HG03521 (cell line): Measurements from ENCODE around the gene SH2D1B.

Source experiments
- ATAC-seq: cut with Tn5 transposase; IDR thresholded peaks from one replicate; pipeline ENCODE4 v1.9.1; 2021; ENCODE audit warnings: mild to moderate bottlenecking, moderate library complexity; ENCODE audit not compliant: unreplicated experiment

Gene SH2D1B

GRCh38 chr1:162383516-162383915, 28.4 kb downstream of the SH2D1B start:
- ATAC-seq = no peak

- no peak for ATAC-seq
Observed at GRCh38 chr1:162383091-162383490, 28.8 kb downstream of the SH2D1B start.

GRCh38 chr1:162381941-162382750, 29.8 kb downstream of the SH2D1B start:
- no peak for ATAC-seq

- no peak for ATAC-seq
Observed at GRCh38 chr1:162381383-162381782, 30.6 kb downstream of the SH2D1B start, which contains the start of gene C1orf226. C1orf226 (plus strand) TSS chr1:162381728; CDS start chr1:162381902, 174 bp downstream.

GRCh38 chr1:162380061-162380846, 31.7 kb downstream of the SH2D1B start:
- no peak for ATAC-seq

GRCh38 chr1:162376691-162377090, 35.2 kb downstream of the SH2D1B start, which contains the start of gene SPATA46:
SPATA46 (minus strand) TSS chr1:162376854; CDS start chr1:162376790, 64 bp downstream.
- no peak for ATAC-seq

GRCh38 chr1:162375463-162375862, 36.5 kb downstream of the SH2D1B start:
- ATAC-seq = no peak

- ATAC-seq = no peak
Observed at GRCh38 chr1:162374406-162374805, 37.5 kb downstream of the SH2D1B start.

GRCh38 chr1:162373541-162374260, 38.2 kb downstream of the SH2D1B start:
- ATAC-seq = no peak

GRCh38 chr1:162373072-162373427, 38.9 kb downstream of the SH2D1B start:
- ATAC-seq = no peak

GRCh38 chr1:162372159-162373071, 39.5 kb downstream of the SH2D1B start:
- no peak for ATAC-seq

- ATAC-seq = no peak
Observed at GRCh38 chr1:162371611-162372010, 40.3 kb downstream of the SH2D1B start.

GRCh38 chr1:162370721-162371120, 41.2 kb downstream of the SH2D1B start:
- ATAC-seq = no peak

- no peak for ATAC-seq
Observed at GRCh38 chr1:162370161-162370560, 41.8 kb downstream of the SH2D1B start.

- no peak for ATAC-seq
Observed at GRCh38 chr1:162369571-162369970, 42.4 kb downstream of the SH2D1B start.

GRCh38 chr1:162368451-162368850, 43.5 kb downstream of the SH2D1B start:
- ATAC-seq = no peak

- ATAC-seq = no peak
Observed at GRCh38 chr1:162367772-162368171, 44.2 kb downstream of the SH2D1B start.

GRCh38 chr1:162367073-162367472, 44.9 kb downstream of the SH2D1B start:
- ATAC-seq = no peak

- no peak for ATAC-seq
Observed at GRCh38 chr1:162366671-162367070, 45.3 kb downstream of the SH2D1B start.

- no peak for ATAC-seq
Observed at GRCh38 chr1:162366149-162366548, 45.8 kb downstream of the SH2D1B start.
